WI38 (cell line): ENCODE data around the gene SPTLC3.

Experiments
- H3K4me3 ChIP-seq: 2 replicates; pipeline ENCODE4 v1.5.1; 2011; ENCODE audit warnings: low read depth, mild to moderate bottlenecking, control low read depth, low read length
- CTCF ChIP-seq: IDR thresholded peaks from 2 replicates; pipeline ENCODE4 v1.5.1; 2012; ENCODE audit warnings: low read depth, mild to moderate bottlenecking, control low read depth, low read length

The SPTLC3 gene

GRCh38 chr20:13006825-13007224 is 1.9 kb upstream of the SPTLC3 start:
- no peak for TF ChIP-seq CTCF
- H3K4me3 ChIP-seq, result no peak overlapping the region

- no peak overlapping the region for H3K4me3 ChIP-seq
- TF ChIP-seq CTCF, result no peak
Measured at GRCh38 chr20:13007596-13007995, 1.2 kb upstream of the SPTLC3 start.

GRCh38 chr20:13009682-13010406 is 1.1 kb downstream of the SPTLC3 start:
- no peak for TF ChIP-seq CTCF
- H3K4me3 ChIP-seq, result no peak overlapping the region

GRCh38 chr20:13012886-13013285 is 4.1 kb downstream of the SPTLC3 start:
- no peak overlapping the region for H3K4me3 ChIP-seq
- TF ChIP-seq CTCF, result no peak

- no peak overlapping the region for H3K4me3 ChIP-seq
- TF ChIP-seq CTCF, result no peak
Measured at GRCh38 chr20:13013411-13013810, 4.6 kb downstream of the SPTLC3 start.

- TF ChIP-seq CTCF, result no peak
Measured at GRCh38 chr20:13017235-13017634, 8.5 kb downstream of the SPTLC3 start.

GRCh38 chr20:13017883-13018535 is 9.2 kb downstream of the SPTLC3 start:
- no peak for TF ChIP-seq CTCF
- no peak overlapping the region for H3K4me3 ChIP-seq

More at GRCh38 chr20:13017235-13017634, 8.5 kb downstream of the SPTLC3 start:
- no peak overlapping the region for H3K4me3 ChIP-seq
